Spinal cord (tissue), 10 donors: ENCODE results near the gene CFAP157. TPM values are rescaled to one million over a fixed set of nuclear protein-coding genes. Genes with fewer than 3 reads are reported as not detected.
A peak's percentile ranks its signal among the peaks of the same experiment; 100 is the strongest.

ENCODE experiments used
- DNase-seq, 6 donors: peaks; one replicate each; pipeline versions ENCODE4 v3.0.0 to v3.0.0-alpha.2; 2013 to 2015; ENCODE audit warnings: low spot score in 6 of 6, low read depth in 4 of 6
- H3K27ac ChIP-seq: one replicate; pipeline ENCODE4 v1.5.1; 2013; ENCODE audit warnings: low read depth, low read length, control low read depth
- H3K27me3 ChIP-seq: one replicate; pipeline ENCODE4 v1.6.1; 2013; ENCODE audit warnings: low read length; ENCODE audit not compliant: control insufficient read depth, insufficient read depth
- H3K36me3 ChIP-seq: one replicate; pipeline ENCODE4 v1.6.1; 2013; ENCODE audit warnings: low read length; ENCODE audit not compliant: control insufficient read depth, insufficient read depth
- H3K4me1 ChIP-seq: one replicate; pipeline ENCODE4 v1.6.1; 2013; ENCODE audit warnings: low read length; ENCODE audit not compliant: control insufficient read depth, insufficient read depth
- H3K4me3 ChIP-seq: one replicate; pipeline ENCODE4 v1.5.1; 2013; ENCODE audit warnings: low read depth, low read length, control low read depth
- H3K9me3 ChIP-seq: one replicate; pipeline ENCODE4 v1.6.1; 2013; ENCODE audit warnings: low read length; ENCODE audit not compliant: control insufficient read depth, insufficient read depth
- WGBS: methylation state at CpG from one replicate; pipeline ENCODE4 v1.1.5; 2013; ENCODE audit warnings: missing lambda C conversion rate; ENCODE audit not compliant: insufficient coverage; 5-methylcytosine and 5-hydroxymethylcytosine counted together
- polyA plus RNA-seq, 2 donors: library from polyadenylated mRNA; unstranded; fragments of 120-200 nt; gene quantifications; one replicate each; pipeline ENCODE4 v1.2.1, GENCODE V29; 2013; ENCODE audit not compliant: insufficient read length in 2 of 2
- total RNA-seq, 2 donors: library from RNA; depleted of rRNA in 1 of 2; stranded (reverse); fragments of 120-200 nt in 1 of 2; fragments of >200 nt in 1 of 2; gene quantifications; one replicate each; pipeline versions ENCODE4 v1.2.3 to v1.2.4, GENCODE V29; 2013 to 2014
- donor health status: healthy.

Gene CFAP157
- total and polyA plus RNA-seq, 4 donors = 1.1 to 28.0 (median 25.1) TPM

GRCh38 chr9:127676638-127677037 is 30.1 kb upstream of the CFAP157 start:
- WGBS = 96% methylated on average over 9 of the region's 12 CpGs
- H3K27me3 ChIP-seq = no peaks in the 10 kb centered on the region
- peaks cover 85% of the 10 kb centered on the region for H3K36me3 ChIP-seq
- no peak for DNase-seq
- H3K4me1 ChIP-seq = peaks cover 7% of the 10 kb centered on the region
- no peak overlapping the region for H3K4me3 ChIP-seq
- no peak overlapping the region for H3K27ac ChIP-seq
- no peaks in the 10 kb centered on the region for H3K9me3 ChIP-seq

- no peaks in the 10 kb centered on the region for H3K9me3 ChIP-seq
- peak in 1 of 6 donors; percentile 68 for DNase-seq
- no CpG with 5 or more reads among the region's 2 CpGs for WGBS
- no peak overlapping the region for H3K4me3 ChIP-seq
- peaks cover 91% of the 10 kb centered on the region for H3K36me3 ChIP-seq
- H3K27me3 ChIP-seq = no peaks in the 10 kb centered on the region
- H3K27ac ChIP-seq = no peak overlapping the region
- peaks cover 7% of the 10 kb centered on the region for H3K4me1 ChIP-seq
These were observed 27.3 kb upstream of the CFAP157 start for GRCh38 chr9:127679506-127679905.

GRCh38 chr9:127680226-127680625 is 26.6 kb upstream of the CFAP157 start:
- no peak overlapping the region for H3K4me3 ChIP-seq
- H3K27ac ChIP-seq = no peak overlapping the region
- DNase-seq = no peak
- no peaks in the 10 kb centered on the region for H3K9me3 ChIP-seq
- peaks cover 11% of the 10 kb centered on the region for H3K4me1 ChIP-seq
- peaks cover 92% of the 10 kb centered on the region for H3K36me3 ChIP-seq
- no peaks in the 10 kb centered on the region for H3K27me3 ChIP-seq
- WGBS = 91% methylated on average over 11 of the region's 11 CpGs

GRCh38 chr9:127680846-127681245 is 25.9 kb upstream of the CFAP157 start:
- Histone ChIP-seq H3K27ac (no peak overlapping the region), H3K27me3 (no peaks in the 10 kb centered on the region), H3K36me3 (peaks cover 86% of the 10 kb centered on the region), H3K4me1 (peaks cover 11% of the 10 kb centered on the region), H3K4me3 (no peak overlapping the region), H3K9me3 (no peaks in the 10 kb centered on the region)
- DNase-seq = no peak
- 91% methylated on average over 9 of the region's 9 CpGs for WGBS

GRCh38 chr9:127682351-127683136 is 24.2 kb upstream of the CFAP157 start:
- H3K27ac ChIP-seq = no peak overlapping the region
- no peak overlapping the region for H3K4me3 ChIP-seq
- peaks cover 11% of the 10 kb centered on the region for H3K4me1 ChIP-seq
- no peaks in the 10 kb centered on the region for H3K9me3 ChIP-seq
- 97% methylated on average over 16 of the region's 23 CpGs for WGBS
- no peaks in the 10 kb centered on the region for H3K27me3 ChIP-seq
- H3K36me3 ChIP-seq = peaks cover 80% of the 10 kb centered on the region
- no peak for DNase-seq

- Histone ChIP-seq H3K9me3 (no peaks in the 10 kb centered on the region), H3K27me3 (no peaks in the 10 kb centered on the region), H3K27ac (no peak overlapping the region), H3K4me1 (peaks cover 10% of the 10 kb centered on the region), H3K36me3 (peaks cover 77% of the 10 kb centered on the region), H3K4me3 (no peak overlapping the region)
- DNase-seq = no peak
- 88% methylated on average over 3 of the region's 5 CpGs for WGBS
These were observed 23.1 kb upstream of the CFAP157 start for GRCh38 chr9:127683723-127684122.

- H3K27ac ChIP-seq = no peak overlapping the region
- WGBS = 88% methylated on average over 4 of the region's 4 CpGs
- no peak overlapping the region for H3K4me3 ChIP-seq
- no peaks in the 10 kb centered on the region for H3K27me3 ChIP-seq
- no peaks in the 10 kb centered on the region for H3K9me3 ChIP-seq
- no peak for DNase-seq
- peaks cover 7% of the 10 kb centered on the region for H3K4me1 ChIP-seq
- peaks cover 77% of the 10 kb centered on the region for H3K36me3 ChIP-seq
These were observed 22.2 kb upstream of the CFAP157 start for GRCh38 chr9:127684576-127684975.

GRCh38 chr9:127686461-127687393 is 20.1 kb upstream of the CFAP157 start:
- peak in 1 of 6 donors; percentile 10 for DNase-seq
- Histone ChIP-seq H3K4me1 (peaks cover 4% of the 10 kb centered on the region), H3K27ac (no peak overlapping the region), H3K4me3 (no peak overlapping the region), H3K36me3 (peaks cover 77% of the 10 kb centered on the region), H3K9me3 (no peaks in the 10 kb centered on the region), H3K27me3 (no peaks in the 10 kb centered on the region)
- 74% methylated on average over 4 of the region's 6 CpGs for WGBS

GRCh38 chr9:127689329-127690000 is 17.3 kb upstream of the CFAP157 start:
- Histone ChIP-seq H3K4me1 (peaks cover 4% of the 10 kb centered on the region), H3K27ac (no peak overlapping the region), H3K9me3 (no peaks in the 10 kb centered on the region), H3K27me3 (no peaks in the 10 kb centered on the region), H3K36me3 (peaks cover 65% of the 10 kb centered on the region), H3K4me3 (no peak overlapping the region)
- 76% methylated on average over 12 of the region's 13 CpGs for WGBS
- no peak for DNase-seq
